K562 (cell line): ENCODE results near the gene B3GALT4. TPM values are rescaled to one million over a fixed set of nuclear protein-coding genes. Genes with fewer than 3 reads are reported as not detected.

Experiments used
- CHD7 ChIP-seq: fragments of 200-600 bp; sonication (generic); IDR thresholded peaks from one replicate; pipeline ENCODE4 v1.6.1; 2012; ENCODE audit warnings: mild to moderate bottlenecking, low read depth, low read length, inconsistent platforms
- GATAD2A ChIP-seq: fragments of 450-650 bp; IDR thresholded peaks from 2 replicates; pipeline ENCODE4 v1.6.1; 2017
- HMG20B ChIP-seq: fragments of 250-450 bp; sonication (Bioruptor Pico); IDR thresholded peaks from 2 replicates; pipeline ENCODE4 v1.5.0; 2021; ENCODE audit warnings: mild to moderate bottlenecking
- ID3 ChIP-seq, 2 experiments: fragments of 250-450 bp in 1 of 2; fragments of 450-650 bp in 1 of 2; sonication (Bioruptor Pico) in 1 of 2; IDR thresholded peaks; 2 replicates each; pipeline versions ENCODE4 v1.6.1 to v1.8.0; 2016 to 2021; ENCODE audit warnings: mild to moderate bottlenecking in 2 of 2, moderate library complexity in 2 of 2, missing compliant biosample characterization in 1 of 2, missing genetic modification characterization in 1 of 2
- ILF3 ChIP-seq: fragments of 450-650 bp; IDR thresholded peaks from 2 replicates; pipeline ENCODE4 v1.6.1; 2018; ENCODE audit warnings: antibody characterized with exemption, mild to moderate bottlenecking, moderate library complexity, borderline replicate concordance
- NEUROD1 ChIP-seq: fragments of 150-350 bp; IDR thresholded peaks from 2 replicates; pipeline ENCODE4 v1.6.1; 2014; ENCODE audit warnings: borderline replicate concordance, low read length, low read depth; ENCODE audit not compliant: partially characterized antibody
- polyA plus RNA-seq, 8 experiments: library from polyadenylated mRNA; depleted of rRNA in 4 of 8; stranded (reverse) in 5 of 8; unstranded in 3 of 8; fragments of >200 nt; fragmentation: Nextera tagmentation in 2 of 8; fragmentation: Illumina TruSeq in 1 of 8; extraction: Ambion mirVana in 2 of 8; extraction: Trizol in 1 of 8; gene quantifications; 2 replicates each; pipeline versions ENCODE4 v1.2.1 to v1.2.3, GENCODE V29; 2011 to 2014; ENCODE audit warnings: inconsistent platforms in 1 of 8, missing spikeins in 1 of 8
- total RNA-seq, 7 experiments: library from RNA; depleted of rRNA in 6 of 7; stranded (reverse); fragments of >200 nt in 6 of 7; fragmentation: Illumina TruSeq in 2 of 7; extraction: Trizol in 2 of 7; gene quantifications; 2 replicates each; pipeline versions ENCODE4 v1.2.1 to v1.2.3, GENCODE V29; 2011 to 2021; ENCODE audit warnings: low replicate concordance in 1 of 7

Gene B3GALT4
- total and polyA plus RNA-seq, 9 of the 15 experiments (the other 6 are each of a cell fraction or from before 2014, with no cell fraction given), result 0.11 to 1.3 (median 0.53) TPM; not detected in 1

DNA sequence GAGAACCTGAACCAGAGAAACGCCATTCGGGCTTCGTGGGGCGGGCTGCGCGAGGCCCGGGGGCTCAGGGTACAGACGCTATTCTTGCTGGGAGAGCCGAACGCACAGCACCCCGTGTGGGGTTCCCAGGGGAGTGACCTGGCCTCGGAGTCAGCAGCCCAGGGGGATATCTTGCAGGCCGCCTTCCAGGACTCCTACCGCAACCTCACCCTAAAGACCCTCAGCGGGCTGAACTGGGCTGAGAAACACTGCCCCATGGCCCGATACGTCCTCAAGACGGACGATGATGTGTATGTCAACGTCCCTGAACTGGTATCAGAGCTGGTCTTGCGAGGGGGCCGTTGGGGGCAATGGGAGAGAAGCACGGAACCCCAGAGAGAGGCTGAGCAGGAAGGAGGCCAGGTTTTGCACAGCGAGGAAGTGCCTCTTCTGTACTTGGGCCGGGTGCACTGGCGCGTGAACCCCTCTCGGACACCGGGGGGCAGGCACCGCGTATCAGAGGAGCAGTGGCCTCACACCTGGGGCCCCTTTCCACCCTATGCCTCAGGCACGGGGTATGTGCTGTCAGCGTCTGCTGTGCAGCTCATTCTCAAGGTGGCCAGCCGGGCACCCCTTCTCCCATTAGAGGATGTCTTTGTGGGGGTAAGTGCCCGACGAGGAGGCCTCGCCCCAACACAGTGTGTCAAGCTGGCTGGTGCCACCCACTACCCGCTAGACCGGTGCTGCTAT, 904 bp downstream of the B3GALT4 start (continued):
- no peak for TF ChIP-seq NEUROD1
- TF ChIP-seq CHD7, result no peak
- TF ChIP-seq ID3 (CRISPR knock-in tag; IDR thresholded peaks at IDR 0.05), result no peak
- TF ChIP-seq ID3 (tag; IDR thresholded peaks at IDR 0.05), result no peak
- TF ChIP-seq GATAD2A, result no peak
- no peak for TF ChIP-seq ILF3
- no peak for TF ChIP-seq HMG20B (CRISPR knock-in tag)
